ENCODE results near the gene C20orf204. TPM values are rescaled to one million over a fixed set of nuclear protein-coding genes. Genes with fewer than 3 reads are reported as not detected.

Gene C20orf204
- total RNA-seq, 1 donor from 2014 or later = 1.9 TPM

DNA sequence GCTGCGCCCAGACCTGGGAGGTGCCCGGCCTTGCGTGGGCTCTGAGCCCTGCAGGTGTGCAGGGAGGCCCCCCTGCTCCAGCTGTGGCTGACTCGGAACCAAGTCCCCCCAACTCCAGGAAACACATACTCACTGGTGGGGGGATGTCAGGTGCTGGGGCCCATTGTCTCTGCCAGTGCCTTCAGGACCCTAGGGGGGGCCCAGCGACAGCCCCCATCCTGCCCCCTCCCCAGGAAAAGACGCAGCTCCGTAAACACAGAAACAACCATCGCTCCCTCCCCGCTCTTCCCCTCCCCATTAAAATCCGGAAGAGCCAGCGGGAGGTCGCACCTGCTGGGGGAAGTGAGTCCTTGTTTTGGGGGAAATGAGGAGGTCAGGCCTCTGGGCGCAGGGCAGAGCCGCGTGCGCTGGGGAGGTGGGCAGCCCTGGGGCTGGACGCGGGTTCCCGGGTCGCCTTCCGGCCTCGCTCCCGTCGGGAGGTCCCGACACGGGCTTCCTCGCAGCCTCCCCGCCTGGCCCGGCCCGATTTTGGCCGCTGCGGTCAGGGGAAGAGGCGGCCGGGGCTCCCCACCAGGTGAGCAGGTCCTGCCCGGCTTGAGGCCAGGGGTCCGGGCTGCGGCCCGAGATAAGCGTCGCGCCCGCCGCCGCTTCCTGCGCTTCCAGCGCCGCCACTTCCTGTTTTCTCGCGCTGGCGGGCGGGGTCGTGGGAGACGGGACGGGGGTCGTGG lies 6.2 kb downstream of the C20orf204 start:
- DNase-seq (ENCODE audit: low spot score) = no peak

DNA sequence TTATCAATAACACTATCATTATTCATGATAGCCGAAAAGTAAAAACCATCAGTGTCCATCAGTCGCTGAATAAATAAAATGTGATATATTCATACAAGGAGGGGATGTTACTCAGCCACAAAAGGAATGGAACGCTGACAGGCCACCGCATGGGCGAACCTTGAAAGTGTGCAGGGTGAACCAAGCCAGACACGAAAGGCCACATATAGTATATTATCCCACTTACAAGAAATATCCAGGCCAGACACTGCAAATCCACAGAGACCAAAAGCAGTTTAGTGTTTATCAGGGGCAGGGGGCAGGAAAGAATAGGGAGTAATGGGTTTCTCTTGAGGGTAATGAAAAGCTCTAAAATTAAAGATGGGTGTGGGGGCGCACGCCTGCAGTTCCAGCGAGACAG lies 7.8 kb downstream of the C20orf204 start:
- DNase-seq (ENCODE audit: low spot score) = no peak

DNA sequence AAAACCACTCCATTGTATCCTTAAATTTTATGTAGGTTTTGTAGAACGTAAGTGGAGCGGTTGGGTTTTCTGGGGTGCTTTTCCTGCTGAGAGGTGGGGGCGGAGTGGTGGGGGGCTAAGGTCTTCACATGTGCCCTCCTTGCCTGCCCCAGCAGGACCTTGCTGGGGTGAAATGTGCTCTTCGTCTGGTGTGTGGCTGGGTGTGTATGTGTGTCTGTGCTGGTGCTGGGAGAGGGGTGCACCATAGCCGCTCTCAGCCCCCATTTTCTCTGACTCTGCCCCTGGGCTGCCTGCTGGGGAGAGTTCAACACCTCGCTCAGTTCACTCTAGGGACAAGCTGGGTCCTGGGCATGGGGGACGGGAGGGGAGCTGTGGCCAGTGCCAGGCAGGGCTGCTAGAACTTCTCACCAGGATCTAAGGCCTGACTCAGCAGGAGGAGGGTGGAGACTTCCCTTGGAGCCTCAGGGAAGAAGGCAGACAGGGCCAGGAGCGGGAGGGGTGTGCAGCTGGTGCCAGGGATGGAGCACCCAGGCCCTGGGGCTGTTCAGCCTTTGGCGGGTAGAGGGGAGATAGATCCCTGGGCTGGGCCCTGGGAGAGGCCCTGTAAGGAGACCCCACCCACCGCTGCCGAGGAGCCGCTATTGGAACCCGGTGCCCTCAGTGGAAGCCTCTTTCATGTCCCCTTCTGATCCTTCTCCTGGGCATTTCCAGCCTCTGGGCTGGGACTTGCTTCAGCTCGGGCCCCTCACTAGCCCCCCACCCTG lies 8.7 kb downstream of the C20orf204 start:
- no peak for DNase-seq (ENCODE audit: low spot score)

DNA sequence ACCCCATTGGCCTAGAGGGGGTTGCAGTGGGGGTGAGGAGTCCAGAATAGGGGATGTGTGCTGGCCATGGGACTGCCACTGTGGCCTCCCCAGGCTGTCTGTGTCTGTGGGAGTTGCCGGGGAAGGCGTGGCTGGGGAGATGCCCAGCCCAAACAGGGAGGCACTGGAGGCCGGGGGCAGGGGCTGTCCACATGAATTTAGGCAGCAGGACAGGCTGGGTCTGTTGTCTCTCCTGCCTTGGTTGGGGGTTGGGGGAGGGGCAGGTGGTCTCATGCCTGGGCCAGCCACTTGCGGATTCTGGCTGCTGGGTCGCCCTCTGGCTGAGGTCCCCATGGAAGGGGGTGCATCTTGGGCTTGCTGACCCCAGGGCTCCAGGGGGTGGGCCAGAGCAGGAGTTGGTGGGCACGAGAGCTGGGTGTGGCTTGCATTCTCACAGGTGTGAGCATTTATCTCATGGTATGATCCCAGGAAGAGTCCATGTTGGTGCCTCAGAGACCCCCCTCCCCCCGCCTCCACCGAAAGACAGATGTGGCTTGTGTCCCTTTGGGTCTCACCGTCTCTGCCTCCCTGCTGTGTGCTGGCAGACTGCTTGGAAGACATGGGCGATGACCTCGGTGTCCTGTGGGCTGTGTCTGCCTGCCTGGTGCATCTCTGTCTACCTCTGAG lies 9.5 kb downstream of the C20orf204 start:
- no peak for DNase-seq (ENCODE audit: low spot score)

DNA sequence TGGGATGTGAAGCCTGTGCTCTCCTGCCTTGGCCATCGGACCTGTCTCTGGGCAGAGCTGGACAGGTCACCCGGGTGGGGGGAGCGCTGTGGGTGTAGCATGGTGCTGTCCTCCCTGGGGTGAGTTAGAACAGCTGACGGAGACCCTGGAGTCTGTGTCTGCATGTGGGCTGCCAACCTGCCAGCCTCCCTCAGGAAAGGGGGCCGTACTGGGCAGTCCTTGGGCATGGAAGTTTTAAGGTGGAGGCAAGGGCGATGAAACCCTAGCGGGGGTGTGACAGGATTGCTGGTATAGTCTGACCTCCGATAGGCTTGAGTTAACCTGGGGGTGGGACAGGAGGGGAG lies 11.0 kb downstream of the C20orf204 start:
- no peak for DNase-seq (ENCODE audit: low spot score)

DNA sequence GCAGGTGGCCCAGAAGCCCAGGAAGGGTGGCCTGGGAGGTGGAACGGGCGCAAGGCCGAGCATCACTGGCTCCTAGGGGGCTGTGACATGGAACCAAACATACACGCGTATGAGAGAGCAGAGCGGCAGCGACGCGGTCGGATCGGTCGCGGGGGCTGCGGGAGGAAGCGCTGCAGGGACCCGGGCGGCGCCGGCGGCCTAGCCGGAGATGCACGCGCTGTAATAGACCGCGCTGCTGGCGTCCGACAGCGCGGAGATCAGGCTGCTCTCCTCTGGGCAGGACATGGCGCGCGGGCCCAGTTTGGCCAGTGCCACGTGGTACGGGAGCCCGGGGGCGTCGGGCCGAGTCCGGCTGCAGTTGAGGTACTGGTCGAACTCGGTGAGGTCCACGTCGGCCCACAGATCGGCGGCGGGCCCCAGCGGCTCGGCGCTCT lies 12.0 kb downstream of the C20orf204 start:
- no peak for DNase-seq (ENCODE audit: low spot score)

DNA sequence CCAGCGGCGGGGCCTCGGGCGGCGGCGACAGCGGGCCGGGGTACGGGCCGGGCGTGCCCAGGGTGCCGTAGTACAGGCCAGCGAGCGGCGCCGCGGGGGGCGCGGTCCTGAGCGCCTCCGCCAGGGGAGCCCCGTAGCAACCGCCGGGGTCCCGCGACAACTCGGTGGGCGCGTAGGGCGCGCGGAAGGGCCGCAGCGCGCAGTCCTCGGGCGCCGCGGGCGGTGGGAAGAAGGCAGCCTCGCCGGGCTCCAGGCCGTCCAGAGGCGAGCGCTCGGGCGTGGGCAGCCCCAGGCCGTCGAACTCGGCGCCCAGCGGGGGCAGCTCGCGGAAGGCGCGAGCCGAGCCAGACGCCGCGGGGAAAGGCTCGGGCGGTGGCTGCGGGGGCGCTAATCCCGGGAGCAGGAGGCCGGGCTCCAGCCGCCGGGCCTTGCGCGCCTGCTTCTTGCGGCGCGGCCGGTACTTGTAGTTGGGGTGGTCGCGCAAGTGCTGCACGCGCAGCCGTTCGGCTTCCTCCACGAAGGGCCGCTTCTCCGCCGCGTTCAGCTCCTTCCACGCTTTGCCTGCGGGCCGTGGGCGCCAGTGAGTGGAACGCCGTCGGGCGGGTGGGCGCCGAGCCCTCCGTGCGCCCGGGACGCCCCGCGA lies 12.5 kb downstream of the C20orf204 start:
- DNase-seq (ENCODE audit: low spot score) = no peak

DNA sequence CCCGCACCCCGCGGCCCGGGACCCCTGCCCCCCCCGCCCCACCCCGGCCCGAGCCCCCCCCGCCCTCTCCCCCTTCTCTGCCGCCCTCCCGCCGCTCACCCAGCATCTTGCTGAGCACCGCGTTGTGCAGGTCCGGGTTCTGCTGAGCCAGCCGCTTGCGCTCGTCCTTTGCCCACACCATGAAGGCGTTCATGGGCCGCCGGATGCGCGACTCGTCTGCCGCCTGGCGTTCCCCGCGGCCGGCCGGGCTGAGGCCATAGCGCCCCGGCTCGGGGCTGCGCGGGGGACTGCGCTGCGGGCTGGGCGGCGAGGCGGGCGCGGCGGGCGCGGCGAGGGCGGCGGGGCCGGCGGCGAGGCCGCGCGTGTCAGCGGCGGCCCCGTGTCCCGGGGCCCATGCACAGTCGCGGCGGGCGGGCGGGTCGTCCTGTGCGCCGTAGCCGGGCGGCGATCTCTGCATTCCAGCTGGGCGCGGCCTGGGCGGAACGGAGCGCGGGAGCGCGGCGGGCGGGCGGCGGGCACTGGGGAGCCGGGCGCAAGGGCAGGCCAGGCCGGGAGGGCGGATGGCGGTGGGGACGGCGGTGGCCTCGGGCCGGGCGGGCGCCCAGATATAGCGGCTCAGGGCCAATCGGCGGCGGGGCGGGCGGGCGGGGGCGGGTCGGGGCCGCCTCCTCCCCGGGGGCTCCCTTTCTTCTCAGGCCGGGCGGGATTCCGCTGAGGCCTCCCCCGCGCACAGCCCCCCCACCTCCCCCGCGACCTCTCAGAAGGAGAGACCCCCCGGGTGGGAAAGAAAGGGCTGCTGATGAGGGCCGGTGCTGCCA lies 13.3 kb downstream of the C20orf204 start, which contains the start of gene SOX18:
SOX18 (minus strand) TSS at position 580 of the 818 bp plus-strand sequence; CDS start at position 457, 123 bp downstream.
- no peak for DNase-seq (ENCODE audit: low spot score)

DNA sequence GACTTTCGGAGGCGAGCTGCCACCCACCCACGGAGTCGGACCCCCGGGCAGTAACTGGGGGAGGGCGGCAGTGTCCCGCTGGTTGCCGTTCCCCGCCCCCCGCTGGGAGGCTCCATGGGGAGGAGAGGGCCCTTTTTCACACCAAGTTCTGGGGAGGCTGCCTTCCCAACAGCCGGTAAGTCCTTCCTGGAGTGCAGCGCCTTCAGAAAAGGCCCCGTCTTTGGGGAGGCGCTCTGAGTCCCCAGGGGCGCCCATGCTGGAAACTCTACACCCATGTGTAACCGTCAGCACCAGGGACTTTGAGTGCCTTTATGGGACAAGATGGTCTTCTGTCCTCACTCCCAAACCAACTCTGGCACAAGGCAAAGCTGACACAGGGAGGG lies 13.9 kb downstream of the C20orf204 start:
- no peak for DNase-seq (ENCODE audit: low spot score)

DNA sequence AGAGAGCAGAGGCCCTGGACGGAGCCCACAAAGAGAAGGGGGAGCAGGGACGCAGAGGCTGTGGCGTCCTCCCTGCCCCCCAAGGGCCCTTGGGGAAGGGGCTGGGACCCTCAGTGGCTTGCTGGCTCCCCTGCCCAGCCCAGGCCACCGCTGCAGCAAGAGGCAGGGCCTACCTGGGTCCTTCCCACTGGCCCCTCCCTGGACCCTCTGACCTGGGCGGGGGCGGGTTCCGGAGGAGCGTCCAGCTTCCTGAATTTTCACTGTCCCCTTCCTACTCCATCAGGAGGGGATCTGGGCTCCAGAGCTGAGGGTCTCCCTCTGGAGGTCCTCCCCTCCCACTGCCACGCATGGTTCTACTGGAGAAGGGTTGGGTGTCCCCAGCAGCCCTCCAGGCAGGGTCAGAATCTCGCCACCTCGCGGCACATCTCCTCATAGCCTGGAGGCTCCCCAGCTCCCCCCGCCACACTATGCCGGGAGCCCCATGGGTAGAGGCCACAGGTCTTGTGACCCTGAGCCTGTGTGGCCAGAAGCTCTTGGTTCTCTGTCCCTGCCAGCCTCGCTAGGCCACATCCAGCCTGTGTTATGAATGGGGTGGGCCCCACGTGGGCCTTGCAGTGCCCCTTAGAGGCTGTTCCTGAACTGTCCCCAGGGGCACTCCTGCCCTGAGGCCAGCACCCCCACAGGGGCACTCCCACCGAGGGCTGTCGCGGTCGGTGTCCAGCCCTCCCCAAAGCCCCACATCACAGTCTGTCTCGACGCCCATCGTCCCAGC lies 14.5 kb downstream of the C20orf204 start:
- DNase-seq (ENCODE audit: low spot score) = no peak

DNA sequence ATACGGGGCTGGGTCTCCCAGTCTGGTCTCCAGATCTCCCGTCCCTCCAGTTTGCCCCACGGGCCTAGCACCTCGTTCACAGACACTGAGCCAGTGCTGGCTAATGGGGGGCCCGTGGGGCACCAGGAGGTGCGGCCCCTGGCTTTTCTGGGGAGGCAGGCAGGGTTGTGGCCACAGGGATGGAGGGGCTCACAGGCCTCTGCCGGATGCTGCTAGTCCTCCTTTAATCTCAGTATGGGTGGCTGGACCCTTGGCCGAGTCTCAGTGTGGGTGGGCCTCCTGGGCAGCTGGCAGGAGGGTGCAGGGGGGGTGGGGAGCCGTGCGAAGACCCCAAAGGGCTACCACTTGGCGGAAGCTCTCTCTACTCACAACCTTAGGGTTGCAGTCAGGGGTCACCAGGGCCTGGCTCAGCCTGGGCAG lies 15.1 kb downstream of the C20orf204 start:
- DNase-seq (ENCODE audit: low spot score) = no peak

DNA sequence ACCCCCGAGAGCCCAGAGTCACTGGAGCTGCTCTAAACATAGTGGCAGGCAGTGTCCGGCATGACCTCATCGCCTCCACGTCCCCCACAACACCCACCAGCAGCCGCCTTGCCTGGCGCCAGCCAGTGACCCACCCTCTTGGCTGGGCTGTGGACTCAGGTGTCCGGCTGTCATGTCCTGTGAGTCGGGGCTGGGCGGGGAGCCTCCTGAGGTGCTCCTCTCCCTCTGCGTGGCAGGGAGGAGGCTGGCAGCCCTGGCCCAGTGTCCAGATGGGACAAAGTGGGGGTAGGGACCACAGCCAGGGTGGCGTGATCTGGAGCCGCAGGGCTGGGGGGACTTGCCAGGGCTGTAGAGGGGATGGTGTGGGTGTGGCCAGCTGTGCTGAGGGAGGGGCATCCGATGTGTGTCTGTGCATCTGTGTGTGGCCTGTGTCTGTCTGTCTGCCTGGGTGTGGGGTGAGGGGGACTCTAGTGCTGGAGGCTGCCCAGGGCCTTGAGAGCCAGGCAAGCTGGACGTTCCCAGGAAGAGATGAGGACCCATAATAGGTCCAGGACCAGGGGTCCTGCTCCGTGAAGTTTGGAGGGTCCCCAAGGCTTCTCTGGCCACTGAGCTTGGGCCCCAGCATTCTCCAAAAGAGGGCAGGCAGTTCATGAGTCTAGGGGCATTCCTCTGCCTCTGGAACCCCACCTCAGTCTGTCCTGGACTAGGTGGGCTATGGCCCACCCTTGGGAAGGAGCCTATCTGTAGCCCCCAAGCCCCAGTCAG lies 15.8 kb downstream of the C20orf204 start:
- DNase-seq (ENCODE audit: low spot score) = no peak

DNA sequence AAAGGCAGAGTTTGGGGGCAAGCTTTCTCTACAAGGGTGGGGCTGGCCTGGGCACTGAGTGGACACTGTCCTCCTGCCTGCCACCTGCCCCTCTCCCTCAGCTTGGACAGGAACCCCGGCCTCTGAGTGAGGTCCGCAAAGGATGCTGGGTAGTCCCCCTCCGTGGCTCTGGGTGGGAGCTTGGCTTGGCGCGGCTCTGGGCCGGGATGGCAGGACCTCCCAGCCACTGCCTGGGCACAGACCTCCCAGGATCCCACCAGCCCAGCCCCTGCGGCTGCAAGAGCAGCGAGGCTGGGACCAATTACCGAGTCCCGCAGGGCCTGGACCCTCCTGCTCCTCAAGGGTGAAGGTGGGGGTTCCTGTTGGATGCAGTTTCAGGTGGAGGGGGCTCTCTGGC lies 16.3 kb downstream of the C20orf204 start:
- DNase-seq (ENCODE audit: low spot score) = no peak

DNA sequence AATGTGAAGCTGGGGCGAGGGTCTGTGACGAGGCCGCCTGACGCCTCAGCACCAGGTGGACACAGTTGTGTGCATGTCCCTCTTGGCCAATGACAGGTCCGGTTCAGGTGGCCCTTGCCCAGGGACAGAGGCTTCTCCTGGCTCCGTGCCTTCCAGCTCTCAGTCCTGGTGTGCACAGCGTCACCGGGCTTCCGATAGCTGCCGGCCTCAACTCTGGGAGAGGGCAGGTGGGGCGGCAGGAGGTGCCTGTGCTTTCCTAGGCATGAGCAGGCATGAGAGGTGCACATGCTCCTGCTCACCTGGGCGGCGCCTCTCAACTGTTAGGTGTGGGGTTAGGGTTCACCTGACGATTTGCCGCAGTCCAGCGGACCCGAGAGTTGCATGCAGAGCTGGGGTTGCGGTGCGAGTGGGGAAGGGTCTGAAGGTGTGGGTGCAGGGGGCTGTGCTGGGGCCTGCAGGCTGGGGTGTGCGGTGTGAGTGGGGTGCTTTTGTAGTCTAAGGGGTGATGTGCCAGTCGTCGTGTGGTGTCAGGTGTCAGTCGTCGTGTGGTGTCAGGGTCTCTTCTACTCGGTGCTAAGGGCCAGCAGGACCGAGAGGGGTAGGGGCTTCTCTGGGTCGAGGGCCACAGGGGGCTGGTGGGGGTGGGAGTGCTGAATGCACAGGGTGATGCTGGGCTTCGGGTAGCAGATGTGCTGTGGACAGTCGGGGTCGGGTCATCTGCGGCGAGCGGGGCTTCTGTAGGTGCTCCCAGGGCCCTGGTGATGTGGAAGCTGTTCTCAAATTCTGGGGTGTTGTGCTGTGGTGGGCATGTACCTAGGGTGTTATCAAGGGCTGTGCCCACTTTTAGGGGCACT lies 17.2 kb downstream of the C20orf204 start:
- DNase-seq (ENCODE audit: low spot score) = no peak

DNA sequence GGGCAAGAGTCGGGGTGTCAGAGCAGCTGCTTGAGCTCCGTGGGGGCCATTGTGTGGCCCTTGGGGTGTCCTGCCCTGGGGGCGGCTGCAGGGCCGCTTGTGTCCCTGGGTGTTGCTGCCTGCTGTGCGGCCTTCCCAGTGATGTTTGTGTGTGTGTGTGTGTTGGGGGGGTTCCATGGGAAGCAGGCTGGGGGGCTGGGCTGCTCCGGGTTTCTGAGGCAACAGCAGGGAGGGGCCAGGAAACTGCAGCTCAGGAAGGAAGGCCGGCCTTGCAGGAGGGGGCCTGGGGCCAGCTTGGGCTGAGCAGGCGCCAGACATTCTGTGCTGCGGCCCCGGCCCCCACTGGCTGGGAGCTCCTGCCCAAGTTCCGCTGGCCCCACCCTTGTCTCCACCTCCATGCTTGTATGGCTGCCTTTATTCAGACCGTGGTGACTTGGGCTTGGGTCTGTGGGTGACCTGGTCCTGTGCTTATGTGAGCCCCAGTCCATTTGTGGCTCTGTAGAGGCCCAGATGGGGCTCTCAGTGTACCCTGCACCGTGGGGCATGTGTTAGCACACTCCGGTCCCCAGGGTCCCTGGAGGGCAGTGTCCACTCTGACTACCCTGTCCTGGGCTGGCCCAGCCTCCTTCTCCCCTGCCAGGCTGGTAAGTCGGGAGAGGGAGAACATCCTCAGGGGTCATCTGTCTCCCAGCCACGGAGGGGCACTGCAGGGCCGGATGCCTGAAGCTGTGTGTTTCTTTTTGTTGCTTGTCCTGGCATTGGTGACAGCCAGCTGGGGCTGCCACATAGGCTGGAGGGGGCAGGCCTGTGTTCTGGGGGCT lies 18.1 kb downstream of the C20orf204 start:
- DNase-seq (ENCODE audit: low spot score) = no peak

DNA sequence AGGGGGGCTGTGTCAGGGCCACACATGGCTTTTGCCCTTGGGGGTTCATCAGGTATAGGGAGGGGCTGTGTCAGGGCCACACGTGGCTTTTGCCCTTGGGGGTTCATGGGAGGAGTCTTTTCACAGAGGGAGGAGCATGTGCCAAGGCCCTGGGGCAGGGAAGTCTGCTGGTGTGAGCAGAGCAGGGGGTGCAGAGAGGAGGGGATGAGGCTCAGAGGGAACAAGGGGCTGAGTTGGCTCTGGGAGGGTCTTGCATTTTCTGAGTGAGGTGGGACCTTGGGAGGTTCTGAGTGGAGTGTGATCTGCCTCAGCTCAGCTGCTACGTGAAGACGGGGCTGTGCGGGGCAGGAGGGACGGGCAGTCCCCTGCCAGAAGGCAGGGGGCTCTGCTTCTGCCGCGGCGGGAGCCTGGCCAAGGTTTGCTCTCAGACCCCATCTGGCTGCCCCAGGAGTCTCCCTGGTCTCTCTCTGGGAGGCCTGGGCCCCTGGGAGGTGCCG lies 19.5 kb downstream of the C20orf204 start:
- DNase-seq (ENCODE audit: low spot score) = no peak

DNA sequence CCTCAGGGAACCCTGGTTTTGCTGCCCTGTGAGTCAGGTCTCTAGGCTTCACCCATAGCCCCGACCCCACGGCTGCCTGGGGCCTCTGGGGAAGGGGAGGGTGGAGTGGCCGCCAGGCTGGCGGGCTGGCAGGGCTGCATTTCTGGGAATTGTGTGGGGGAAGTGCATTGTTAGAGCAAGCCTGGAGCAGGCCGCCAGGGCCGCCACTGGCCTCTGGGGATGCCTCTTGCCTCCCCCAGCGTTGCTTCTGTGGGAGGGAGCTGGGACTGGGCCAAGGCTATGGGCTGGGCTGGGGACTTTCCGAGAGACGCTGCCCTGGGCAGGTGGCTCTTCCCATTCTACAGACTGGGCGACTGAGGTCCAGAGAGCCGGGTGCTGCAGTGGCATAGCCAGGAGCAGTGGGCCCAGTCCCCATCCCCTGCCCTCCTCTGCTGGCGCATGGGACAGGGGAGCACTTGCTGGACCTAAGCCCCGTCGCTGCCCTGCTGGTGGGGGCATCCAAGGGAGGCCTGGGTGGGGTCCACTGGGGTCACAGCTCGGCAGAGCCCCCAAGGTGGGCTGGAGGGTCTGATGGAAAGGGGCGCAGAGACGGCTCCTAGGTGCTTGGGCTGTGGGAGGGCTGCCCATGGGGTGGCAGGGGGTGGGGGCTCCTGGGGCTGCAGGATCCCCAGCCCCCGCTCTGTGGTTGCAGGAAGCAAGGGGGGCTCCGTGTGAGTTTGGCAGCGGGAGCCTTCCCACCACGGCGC lies 20.1 kb downstream of the C20orf204 start:
- DNase-seq (ENCODE audit: low spot score) = no peak
